AG20443 (cell line): Measurements from ENCODE around the gene HAUS7.

Experiments
- DNase-seq: peaks from one replicate; pipeline ENCODE4 v3.0.0; 2012; ENCODE audit warnings: low spot score, mixed read lengths

HAUS7 gene

DNA sequence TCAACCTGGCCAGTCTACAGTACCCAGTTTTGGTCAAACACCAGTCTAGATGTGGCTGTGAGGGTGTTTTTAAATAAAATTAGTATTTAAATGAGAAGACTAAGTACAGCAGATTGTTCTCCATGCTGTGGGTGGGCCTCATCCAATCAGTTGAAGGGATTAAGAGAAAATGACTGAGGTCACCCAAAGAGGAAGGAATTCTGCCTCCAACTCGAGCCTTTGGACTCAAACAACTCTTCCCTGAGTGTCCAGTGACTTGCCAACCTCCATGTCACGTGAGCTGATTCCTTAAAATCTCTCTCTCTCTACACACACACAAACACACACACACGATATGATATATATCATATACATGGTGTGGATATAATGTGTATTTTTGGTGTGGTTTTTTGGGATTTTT, 34.5 kb downstream of the HAUS7 start:
- no peak for DNase-seq

DNA sequence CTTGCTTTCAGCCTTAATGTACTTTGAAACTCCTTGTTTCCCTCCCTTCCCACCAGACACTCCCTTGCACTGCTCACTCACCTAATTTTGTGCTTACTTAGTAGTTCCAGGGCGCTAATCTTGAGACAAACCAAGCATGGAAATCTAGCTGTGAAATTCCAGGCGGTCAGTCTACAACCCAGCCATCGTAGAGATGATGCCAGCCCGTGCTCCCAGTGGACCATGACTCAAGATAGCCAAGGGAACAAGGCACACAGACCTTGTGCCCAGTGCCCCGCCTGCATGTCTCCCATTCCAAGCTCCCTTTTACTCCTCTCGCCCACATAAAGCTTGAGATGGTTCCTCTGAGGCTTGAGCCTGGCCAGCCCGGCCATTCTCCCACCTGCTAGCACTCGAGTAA, 35.6 kb downstream of the HAUS7 start:
- DNase-seq = no peak

DNA sequence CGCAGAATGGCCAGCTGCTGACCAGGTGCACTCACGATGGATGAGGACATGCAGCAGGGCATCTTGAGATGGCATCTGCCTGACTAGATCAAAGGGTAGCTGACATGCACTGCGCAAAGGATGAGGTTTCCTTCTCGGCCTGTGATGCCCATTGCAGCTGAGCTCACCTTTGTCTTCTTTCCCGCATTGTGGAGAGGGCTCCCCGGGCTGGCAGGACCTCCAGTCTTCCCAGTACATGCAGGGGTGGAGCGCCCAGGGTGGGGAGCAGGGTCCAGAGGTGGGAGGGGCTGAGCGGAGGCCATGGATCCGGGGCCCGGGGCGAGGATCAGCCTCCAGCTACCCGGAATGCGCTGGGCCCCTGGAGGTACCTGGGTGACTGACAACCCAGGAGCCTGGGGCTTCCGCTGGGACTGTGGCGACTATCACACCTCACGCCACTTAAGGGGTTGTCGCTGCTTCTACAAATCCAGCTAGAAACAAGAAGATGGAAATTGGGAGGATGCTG, 36.5 kb downstream of the HAUS7 start:
- DNase-seq = no peak

DNA sequence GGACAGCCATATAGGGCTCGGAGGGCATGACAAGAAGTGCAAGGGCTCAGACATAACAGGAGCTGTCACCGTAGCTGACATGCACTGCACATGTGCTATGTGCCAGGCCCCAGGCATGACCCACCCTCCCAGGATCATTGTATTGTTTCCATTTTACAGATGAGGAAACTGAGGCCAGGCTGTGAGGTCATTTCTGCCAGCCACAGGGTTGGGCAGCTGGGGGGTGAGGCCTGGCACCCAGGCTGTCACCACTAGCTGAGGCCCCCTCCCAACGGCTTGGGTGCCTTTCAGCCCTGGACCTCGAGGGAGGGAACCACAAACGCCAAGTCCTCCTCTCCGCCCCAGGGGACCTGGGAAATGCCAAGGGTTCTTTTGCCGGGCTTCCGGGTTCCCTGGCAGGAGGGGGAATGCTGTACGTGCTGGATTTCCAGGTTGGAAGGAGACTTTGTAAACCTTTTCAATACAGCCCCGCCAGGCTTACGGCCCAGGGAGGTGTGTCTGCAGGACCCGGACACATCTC, 37.2 kb downstream of the HAUS7 start:
- no peak for DNase-seq

DNA sequence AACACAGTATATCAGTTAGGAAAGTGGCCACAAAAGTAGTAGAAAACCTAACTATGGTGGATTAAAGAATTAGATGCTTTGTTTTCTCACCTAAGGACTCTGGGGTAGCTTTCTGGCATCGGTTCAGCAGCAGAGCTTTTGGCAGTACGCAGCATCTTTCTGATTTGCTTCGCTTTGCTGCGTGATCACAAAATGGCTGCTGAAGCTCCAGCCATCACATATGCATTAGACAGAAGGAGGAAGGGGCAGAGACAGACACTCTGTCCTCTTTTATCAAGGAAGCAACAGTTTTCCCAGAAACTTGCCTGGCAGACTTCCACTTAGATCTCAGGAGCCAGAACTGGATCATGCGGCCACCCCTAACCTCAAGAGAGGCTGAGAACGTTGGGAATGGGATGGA, 39.6 kb downstream of the HAUS7 start:
- DNase-seq = no peak

DNA sequence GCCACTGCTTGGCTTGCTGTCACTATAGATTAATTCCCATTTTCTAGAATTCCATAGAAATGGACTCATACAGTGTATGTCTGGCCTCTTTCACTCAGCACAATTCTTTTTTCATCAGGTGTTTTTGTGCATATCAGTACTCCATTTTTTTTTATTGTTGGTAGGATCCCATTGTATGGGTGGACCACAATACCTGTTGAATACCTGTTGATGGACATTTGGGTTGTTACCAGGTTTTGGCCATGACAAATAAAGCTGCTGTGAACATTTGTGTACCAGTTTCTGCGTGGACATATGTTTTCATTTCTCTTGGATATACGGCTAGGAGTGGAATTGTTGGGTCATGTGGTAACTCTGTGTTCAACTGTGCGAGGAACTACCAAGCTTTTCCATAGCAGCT, 44.2 kb downstream of the HAUS7 start:
- no peak for DNase-seq

DNA sequence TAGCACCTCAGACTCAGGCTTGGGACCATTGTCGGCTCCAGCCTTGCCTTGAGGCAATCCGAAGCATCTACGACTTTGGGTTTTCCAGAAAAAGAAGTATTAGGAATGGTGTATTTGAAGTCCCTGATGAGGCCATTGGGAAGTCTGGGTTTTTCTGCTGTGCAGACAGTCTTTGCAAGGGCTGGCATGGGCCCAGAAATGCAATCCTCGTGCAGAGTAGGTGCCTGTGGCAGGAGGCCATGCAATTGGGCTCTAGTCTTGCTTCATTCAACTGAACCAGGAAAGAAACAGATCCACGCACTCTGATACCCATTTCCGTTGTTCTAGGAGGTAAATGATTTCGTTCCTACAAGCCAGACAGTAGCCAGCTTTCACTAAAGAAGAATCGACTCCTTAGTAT, 46.7 kb downstream of the HAUS7 start:
- no peak for DNase-seq

DNA sequence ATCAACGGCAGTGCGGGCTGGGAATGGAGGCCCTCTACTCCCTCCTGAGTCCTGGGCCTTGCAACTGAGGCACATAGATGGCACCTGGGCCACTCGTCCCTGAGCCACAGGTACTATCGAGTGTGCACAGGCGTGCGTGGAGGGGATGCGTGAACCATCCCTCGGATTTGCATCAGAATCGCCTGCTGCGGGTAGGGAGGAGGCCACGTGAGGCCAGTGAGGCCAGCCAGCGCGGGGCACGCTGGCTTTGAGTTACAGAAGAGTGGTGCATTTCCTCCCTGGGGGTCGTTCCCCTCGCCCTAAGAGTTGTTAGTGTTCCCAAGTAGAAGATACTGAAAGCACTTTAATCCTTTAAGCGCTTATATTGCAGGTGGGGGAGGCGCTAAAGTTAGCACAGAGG, 48.5 kb downstream of the HAUS7 start:
- DNase-seq = no peak

DNA sequence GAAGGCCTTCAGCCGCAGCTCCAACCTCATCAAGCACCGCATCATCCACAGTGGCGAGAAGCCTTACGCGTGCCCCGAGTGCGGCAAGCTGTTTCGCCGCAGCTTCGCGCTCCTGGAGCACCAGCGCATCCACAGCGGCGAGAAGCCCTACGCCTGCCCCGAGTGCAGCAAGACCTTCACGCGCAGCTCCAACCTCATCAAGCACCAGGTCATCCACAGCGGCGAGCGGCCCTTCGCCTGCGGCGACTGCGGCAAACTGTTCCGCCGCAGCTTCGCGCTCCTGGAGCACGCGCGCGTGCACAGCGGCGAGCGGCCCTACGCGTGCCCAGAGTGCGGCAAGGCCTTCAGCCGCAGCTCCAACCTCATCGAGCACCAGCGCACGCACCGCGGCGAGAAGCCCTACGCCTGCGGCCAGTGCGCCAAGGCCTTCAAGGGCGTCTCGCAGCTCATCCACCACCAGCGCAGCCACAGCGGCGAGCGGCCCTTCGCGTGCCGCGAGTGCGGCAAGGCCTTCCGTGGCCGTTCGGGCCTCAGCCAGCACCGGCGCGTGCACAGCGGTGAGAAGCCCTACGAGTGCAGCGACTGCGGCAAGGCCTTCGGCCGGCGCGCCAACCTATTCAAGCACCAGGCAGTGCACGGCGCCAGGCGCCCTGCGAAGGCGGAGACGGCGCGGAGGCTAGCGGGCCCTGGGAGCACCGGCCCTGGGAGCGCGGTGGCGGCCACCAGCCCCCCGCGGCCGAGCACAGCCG, 49.4 kb downstream of the HAUS7 start:
- DNase-seq = no peak

DNA sequence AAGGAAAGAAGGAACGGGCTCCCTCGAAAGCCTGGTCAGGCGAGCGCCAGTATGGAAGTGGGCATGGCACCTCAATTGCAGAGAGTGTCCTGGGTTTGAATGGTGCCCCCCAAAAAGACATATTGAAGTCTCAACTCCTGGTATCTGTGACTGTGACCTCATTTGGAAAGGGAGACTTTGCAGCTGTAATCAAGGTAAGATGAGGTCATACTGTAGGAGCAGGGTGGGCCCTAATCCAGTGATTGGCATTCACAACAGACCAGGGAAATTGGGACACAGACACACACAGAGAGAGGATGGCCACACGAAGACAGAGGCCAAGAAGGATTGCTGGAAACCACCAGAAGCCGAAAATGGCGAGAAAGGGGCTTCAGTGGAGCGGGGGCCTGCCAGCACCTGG, 52.7 kb downstream of the HAUS7 start:
- no peak for DNase-seq

DNA sequence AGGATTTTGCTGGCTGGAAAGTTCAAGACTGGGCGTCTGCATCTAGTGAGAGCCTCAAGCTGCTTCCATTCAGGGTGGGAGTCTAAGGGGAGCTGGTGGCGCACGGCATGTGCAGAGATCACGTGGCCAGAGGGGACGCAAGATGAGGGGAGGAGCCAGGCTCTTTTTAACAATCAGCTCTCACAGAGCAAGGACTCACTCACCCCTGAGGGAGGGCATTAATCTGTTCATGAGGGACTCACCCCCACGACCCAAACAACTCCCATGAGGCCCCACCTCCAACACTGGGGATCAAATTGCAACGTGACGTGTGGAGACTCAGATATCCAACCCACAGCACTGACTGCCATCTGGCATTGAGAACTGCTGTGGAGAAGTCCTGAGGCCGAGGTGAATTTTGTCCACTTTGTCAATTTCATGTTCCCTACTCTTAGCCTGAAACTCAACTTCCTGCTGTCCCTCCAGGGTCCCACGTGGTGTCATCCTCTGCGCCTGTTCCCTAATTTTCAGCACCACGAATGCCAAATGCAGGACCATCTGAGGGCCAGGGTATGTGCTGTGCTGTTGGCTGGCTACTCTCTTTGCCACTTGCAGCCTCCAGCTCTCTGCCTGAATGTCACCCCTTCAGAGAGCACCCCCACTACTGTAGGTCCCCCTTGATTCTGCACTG, 53.5 kb downstream of the HAUS7 start:
- no peak for DNase-seq

DNA sequence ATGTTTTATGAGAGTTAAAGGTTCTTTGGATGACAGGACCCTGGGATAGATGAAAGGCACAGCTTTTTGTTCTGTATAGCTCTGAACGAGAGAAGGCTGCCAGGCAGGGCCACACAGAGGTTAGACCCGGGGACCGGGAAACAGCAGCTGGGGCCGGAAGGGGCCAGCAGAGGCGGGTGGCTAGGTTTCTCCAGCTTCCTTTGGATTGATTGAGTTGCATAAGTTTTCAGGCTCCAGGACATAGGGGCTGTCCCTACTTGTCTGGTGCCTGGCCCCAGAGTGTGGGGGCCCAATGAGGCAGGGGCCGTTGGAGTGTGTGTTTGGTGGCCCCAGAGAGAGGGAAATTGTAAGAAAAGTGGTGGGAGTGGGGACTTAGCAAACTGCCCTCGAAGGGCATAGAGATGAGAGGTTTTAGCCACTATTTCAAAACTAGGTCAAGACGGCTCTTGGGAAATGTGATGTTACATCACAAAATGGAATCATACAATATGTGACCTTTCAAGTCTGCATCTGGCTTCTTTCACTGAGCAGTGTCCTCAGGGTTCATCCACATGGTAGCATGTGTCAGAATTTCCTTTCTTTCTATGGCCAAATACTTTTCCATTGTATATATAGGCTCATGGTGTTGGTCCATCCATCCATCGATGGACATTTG, 55.4 kb downstream of the HAUS7 start:
- DNase-seq = peak; percentile 21

DNA sequence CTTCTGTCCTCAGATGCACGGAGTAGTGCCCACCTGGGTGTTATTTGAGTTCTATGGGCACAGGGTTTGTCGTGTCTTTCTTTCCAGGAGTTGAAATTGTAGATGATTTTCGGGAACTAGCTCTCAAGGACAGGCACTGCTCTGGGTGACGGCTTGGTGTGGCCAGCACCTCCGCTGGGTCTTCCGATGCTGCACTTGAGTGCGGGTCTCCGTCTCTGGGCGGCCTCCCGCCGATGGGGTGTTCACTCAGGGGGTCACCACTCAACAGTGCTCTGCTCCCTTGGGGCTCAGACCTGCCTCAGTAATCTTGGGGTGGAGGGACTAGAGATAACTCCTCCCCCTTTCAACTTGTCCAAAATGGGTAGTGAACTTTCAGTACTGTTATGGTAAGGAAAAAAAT, 56.6 kb downstream of the HAUS7 start:
- DNase-seq = no peak

DNA sequence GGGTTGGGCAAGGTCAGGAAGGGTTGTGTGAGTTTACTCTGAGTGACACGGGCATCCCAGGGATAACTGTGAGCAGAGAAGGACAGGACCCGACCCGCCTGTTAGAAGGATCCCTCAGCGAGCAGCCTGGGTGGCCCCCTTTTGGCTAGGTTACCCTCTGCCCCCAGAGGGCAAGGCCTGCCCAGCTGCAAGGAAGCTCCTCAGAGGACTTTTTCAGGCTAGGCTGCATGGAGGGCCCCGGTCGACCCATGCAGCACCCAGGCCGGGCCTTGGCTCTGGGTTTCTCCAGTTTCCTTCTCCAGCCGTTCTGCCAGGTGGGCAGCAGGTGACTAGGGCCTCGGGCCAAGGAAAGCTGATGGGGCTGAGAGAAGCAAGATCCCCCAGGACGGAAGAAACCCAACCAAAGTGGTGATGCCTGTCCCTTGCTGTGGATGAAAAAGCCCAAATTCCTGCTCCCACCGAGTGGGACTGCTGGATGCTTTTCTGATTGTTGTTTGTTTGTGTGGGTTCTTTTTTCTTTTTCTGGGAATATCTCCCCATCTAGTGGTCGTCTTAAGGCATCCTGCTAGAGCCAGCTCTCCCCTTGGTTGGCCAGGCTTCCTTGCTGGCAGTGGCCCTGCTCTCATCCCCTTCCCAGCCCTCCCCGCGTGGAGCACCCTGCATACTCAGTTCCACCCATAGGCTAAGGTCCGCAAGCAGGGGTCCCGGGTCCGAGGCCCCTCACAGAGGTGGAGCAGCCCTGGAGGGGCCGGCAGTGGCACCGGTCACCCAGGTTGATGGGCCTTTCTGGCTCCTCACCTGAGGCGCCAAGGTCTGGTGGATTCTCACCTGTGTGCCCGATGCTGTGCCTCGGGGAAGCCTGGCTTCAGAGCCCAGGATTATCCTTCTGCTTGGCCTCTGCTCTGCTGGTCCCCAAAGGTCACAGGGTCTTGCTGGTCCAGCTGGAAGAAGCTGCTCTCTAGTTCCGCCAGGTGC, 57.3 kb downstream of the HAUS7 start:
- no peak for DNase-seq

DNA sequence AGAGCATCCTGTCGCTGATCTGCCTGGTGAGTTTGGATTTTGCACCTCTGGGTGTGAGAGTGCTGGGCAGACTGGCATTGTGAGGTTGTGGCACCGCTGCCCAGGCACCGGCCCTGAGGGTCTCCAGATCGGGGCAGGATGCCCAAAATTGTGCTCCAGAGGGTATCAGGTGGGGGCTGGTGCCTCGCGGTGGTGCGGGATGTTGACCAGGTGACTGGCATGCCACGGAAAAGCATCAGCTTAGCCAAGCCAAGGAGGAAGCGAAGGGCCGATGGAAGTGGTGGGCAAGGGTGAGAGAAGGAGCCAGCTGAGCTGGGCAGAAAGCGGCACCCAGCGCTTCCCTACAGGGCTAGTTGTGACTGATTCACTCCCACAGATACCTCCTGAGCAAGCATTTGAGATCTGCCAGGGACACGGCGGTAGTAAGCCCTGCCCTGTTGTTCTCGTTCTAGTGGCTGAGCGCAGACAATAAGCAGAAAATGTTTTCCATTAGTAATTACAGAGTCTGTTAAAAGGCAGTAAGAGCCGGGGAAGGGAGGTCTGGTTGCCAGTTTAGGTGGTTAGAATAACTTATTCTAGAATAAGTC, 58.3 kb downstream of the HAUS7 start:
- no peak for DNase-seq

DNA sequence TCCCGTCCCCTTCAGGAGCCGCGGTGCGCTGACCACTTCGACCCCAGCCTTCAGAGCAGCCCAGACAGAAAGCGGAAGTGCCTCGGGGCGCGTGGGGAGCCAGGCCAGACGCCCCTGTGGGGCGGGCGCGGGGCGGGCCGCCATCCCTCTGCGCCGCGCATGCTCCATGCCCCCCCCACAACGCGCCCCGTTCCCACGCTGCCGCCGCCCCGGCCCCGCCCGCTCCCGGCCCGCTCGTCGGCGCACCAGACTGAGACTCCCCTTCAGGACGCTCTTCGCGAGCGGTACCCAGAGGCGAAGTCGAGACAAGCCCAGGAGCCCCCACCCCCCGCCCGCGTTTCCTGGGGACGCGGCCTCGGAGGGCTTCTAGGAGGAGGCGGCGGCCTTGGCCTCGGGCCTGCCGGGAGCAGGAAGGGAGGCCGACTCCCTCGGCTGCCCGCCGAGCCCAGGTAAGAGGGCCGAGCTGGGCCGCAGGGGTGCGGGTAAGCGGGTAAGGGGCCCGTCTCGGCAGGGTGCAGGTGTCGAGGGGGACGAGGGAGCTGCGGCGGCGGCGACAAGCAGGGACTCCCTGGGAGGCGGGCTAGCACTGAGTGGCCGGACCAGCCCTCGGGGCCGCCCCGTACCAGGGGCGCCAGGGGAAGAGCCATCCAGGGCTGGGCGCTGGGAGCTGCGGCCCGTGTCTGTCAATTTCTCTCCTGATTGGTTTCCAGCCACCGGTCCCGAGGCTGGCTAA, 59.0 kb downstream of the HAUS7 start, which contains the start of gene ZFP92:
ZFP92 (plus strand) TSS at position 218 of the 733 bp plus-strand sequence. CDS start 6,851 bp downstream, outside the sequence.
- peak; percentile 70 for DNase-seq

DNA sequence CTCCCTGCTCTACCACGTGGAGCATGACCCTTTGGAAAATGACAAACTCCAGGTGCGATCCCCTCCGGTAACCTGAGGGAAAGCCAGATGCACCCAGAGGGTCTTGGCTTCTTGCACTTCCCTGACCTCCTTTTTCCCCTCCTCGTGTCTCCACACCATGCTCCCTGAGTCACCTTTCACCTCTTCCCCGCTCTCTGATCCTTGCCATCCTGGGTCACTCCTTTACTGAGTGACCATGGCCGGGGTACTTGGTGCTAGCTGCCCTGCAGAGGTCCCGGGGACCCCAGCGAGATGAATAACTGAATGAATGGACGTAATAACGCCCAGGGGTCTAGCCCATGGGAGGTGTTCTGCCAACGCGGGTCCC, 59.5 kb downstream of the HAUS7 start:
- no peak for DNase-seq

DNA sequence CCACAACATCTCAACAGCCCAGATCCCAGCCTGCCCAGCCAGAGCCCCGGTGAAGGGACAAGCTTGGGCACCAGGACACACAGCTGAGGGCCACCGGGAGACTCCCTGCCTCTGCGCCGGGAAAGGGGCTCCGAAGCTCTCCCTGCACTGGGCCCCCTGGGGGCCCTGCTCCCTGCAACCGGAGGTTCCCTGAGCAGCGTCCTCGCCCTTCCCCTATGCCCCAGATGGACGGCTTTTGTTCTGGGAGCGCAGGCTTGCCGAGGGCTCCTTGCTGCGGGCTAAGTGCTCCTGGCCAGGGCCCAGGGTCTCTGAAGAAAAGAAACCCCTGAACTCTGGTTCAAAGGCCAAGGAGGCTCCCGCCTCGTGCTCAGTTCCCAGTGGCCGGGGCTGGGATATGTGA, 60.0 kb downstream of the HAUS7 start:
- no peak for DNase-seq

DNA sequence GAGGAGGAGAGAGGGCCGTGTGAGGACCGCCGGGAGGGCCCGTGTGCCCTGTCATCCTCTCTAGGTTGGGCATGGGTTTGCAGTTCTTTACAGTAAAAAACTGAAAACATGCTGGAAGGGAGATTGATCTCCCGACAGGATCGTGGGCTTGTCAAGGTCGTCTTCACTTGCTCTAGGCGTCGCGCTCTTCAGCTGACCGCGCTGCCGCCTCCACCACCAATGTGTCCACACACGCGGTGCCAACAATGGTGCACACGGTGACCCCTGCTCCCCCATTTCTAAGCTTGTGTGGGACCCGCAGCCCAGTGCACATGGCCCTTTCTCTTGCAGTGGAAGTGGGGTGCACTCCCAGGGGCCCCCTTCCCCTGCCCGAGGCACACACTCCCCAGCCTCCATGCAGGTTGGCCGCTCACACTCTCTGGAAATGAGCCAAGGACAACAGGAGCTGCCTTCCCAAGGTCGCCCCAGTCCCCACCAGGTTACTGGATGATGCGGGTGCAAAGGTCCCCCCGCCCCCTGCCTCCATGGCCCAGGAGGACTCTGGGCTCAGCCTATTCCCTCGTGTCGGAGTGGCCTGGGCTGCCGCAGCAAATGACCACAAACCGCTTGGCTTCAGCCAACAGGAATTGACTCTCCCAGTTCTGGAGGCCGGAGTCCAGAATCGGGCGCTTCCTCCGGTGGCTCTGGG, 60.8 kb downstream of the HAUS7 start:
- DNase-seq = no peak

DNA sequence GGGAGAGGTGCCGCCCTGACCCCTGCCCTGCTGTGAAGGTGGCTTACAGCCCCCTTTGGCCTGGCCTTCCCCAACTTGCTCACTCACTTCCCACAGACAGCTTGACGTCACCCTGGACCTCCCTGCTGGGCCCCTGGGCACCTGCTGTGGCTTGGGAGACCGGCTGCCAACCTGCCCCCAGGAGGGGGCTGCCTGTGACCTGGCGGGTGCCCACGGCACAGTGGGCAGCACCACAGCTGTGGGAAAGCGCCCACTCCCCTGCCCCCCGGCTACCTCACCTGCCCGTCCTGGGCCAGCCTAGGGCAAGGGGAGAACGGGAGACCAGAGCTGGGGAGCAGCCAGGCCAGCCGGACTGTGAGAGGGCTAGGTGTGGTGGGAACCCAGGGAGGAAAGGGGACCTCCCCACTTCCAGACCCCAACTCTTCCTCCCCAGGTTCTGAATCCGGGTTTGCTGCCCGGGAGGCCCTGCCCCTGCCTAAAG, 61.5 kb downstream of the HAUS7 start:
- DNase-seq = no peak
